Fibroblast of upper back skin (primary cell): ENCODE results near the gene FAM83F.
"Not testable (repeated sequence)": the region's sequence is repeated elsewhere in the genome, so short reads cannot be mapped to it uniquely, and the experiment has no call there.

Experiments used
- DNase-seq: peaks from one replicate; pipeline ENCODE4 v3.0.0-alpha.2; 2013

The FAM83F gene

GRCh38 chr22:39966470-39966869, 28.3 kb upstream of the FAM83F start:
- peak; percentile 69 for DNase-seq

- peak; percentile 63 for DNase-seq
Measured at GRCh38 chr22:39967103-39967829, 27.5 kb upstream of the FAM83F start.

- DNase-seq, result no peak
Measured at GRCh38 chr22:39967996-39968972, 26.5 kb upstream of the FAM83F start.

GRCh38 chr22:39970742-39971141, 24.0 kb upstream of the FAM83F start:
- no peak for DNase-seq

- DNase-seq, result no peak
Measured at GRCh38 chr22:39972641-39973040, 22.1 kb upstream of the FAM83F start.

- no peak for DNase-seq
Measured at GRCh38 chr22:39973656-39974055, 21.1 kb upstream of the FAM83F start.

GRCh38 chr22:39974065-39974464, 20.7 kb upstream of the FAM83F start:
- no peak for DNase-seq

GRCh38 chr22:39979048-39979447, 15.7 kb upstream of the FAM83F start:
- no peak for DNase-seq

- DNase-seq, result no peak
Measured at GRCh38 chr22:39979458-39979857, 15.3 kb upstream of the FAM83F start.

- no peak for DNase-seq
Measured at GRCh38 chr22:39980596-39980995, 14.2 kb upstream of the FAM83F start.

GRCh38 chr22:39983346-39983745, 11.4 kb upstream of the FAM83F start:
- no peak for DNase-seq

- DNase-seq, result no peak
Measured at GRCh38 chr22:39984006-39984405, 10.7 kb upstream of the FAM83F start.

GRCh38 chr22:39984746-39985145, 10.0 kb upstream of the FAM83F start:
- no peak for DNase-seq

GRCh38 chr22:39985383-39986035, 9.2 kb upstream of the FAM83F start:
- DNase-seq, result no peak

GRCh38 chr22:39988386-39989114, 6.2 kb upstream of the FAM83F start:
- DNase-seq, result no peak

- no peak for DNase-seq
Measured at GRCh38 chr22:39989633-39990032, 5.1 kb upstream of the FAM83F start.

GRCh38 chr22:39990686-39991085, 4.1 kb upstream of the FAM83F start:
- DNase-seq, result no peak

- DNase-seq, result no peak
Measured at GRCh38 chr22:39991159-39991860, 3.4 kb upstream of the FAM83F start.

- no peak for DNase-seq
Measured at GRCh38 chr22:39992088-39992826, 2.5 kb upstream of the FAM83F start.

- not testable (repeated sequence) for DNase-seq
Measured at GRCh38 chr22:39992894-39993293, 1.9 kb upstream of the FAM83F start.

- peak; percentile 69 for DNase-seq
Measured at GRCh38 chr22:39994041-39994565, 651 bp upstream of the FAM83F start.
